WTC11 (cell line): ENCODE measurements around the gene ACVR2B. TPM values are rescaled to one million over a fixed set of nuclear protein-coding genes. Genes with fewer than 3 reads are reported as not detected.

ENCODE experiments used
- ATAC-seq: fragments of 200-7000 bp; cut with Tn5 transposase; 2 replicates; pipeline ENCODE4 v1.10.0; 2021; ENCODE audit warnings: mild to moderate bottlenecking, moderate library complexity
- CTCF ChIA-PET: fragments of 300-600 bp; sonication (Branson Sonifier 250); formaldehyde crosslinking; loops from one replicate; lab custom pipeline; 2021; ENCODE audit warnings: antibody characterized with exemption; lab: Charles Lee
- POLR2A ChIA-PET: fragments of 350-600 bp; sonication (Branson Sonifier 250); formaldehyde crosslinking; loops from one replicate; lab custom pipeline; 2021; ENCODE audit warnings: antibody characterized with exemption; lab: Charles Lee
- DNase-seq: peaks from one replicate; pipeline ENCODE4 v3.0.0; 2021; ENCODE audit warnings: low spot score
- H3K27ac Mint-ChIP-seq: 2 replicates; pipeline ENCODE4 v1.8.0; 2021; ENCODE audit warnings: mixed read lengths
- H3K27me3 Mint-ChIP-seq: 2 replicates; pipeline ENCODE4 v1.8.0; 2021; ENCODE audit warnings: low read depth, mild to moderate bottlenecking, moderate library complexity, mixed read lengths
- H3K36me3 Mint-ChIP-seq: 2 replicates; pipeline ENCODE4 v1.8.0; 2021; ENCODE audit warnings: mixed read lengths
- H3K4me1 Mint-ChIP-seq: 2 replicates; pipeline ENCODE4 v1.8.0; 2022; ENCODE audit warnings: mixed read lengths
- H3K4me3 Mint-ChIP-seq: 2 replicates; pipeline ENCODE4 v1.8.0; 2021; ENCODE audit warnings: mild to moderate bottlenecking, moderate library complexity, mixed read lengths
- H3K9me3 Mint-ChIP-seq: 2 replicates; pipeline ENCODE4 v1.8.0; 2021; ENCODE audit warnings: mixed read lengths
- AFF4 ChIP-seq: sonication (generic); formaldehyde crosslinking; IDR thresholded peaks from 2 replicates; pipeline ENCODE4 v1.8.1; 2023; ENCODE audit warnings: mild to moderate bottlenecking, missing genetic modification reagents, borderline replicate concordance
- AR ChIP-seq: fragments of 250-450 bp; sonication (Bioruptor Pico); IDR thresholded peaks from 2 replicates; pipeline ENCODE4 v1.9.0; 2021; ENCODE audit warnings: mild to moderate bottlenecking
- ERG ChIP-seq: fragments of 250-450 bp; sonication (Bioruptor Pico); IDR thresholded peaks from 2 replicates; pipeline ENCODE4 v1.8.0; 2021; ENCODE audit warnings: mild to moderate bottlenecking
- HMGXB4 ChIP-seq: sonication (generic); formaldehyde crosslinking; IDR thresholded peaks from 2 replicates; pipeline ENCODE4 v1.8.1; 2023; ENCODE audit warnings: mild to moderate bottlenecking, moderate library complexity, missing genetic modification reagents
- OVOL2 ChIP-seq: fragments of 250-450 bp; sonication (Bioruptor Pico); IDR thresholded peaks from 2 replicates; pipeline ENCODE4 v1.9.0; 2021; ENCODE audit warnings: mild to moderate bottlenecking, borderline replicate concordance
- PRDM15 ChIP-seq: sonication (generic); formaldehyde crosslinking; IDR thresholded peaks from 2 replicates; pipeline ENCODE4 v1.8.0; 2022; ENCODE audit warnings: missing genetic modification reagents
- STAT6 ChIP-seq: sonication (generic); formaldehyde crosslinking; conservative IDR thresholded peaks from 2 replicates; pipeline ENCODE4 v1.8.1; 2023; ENCODE audit warnings: mild to moderate bottlenecking, low read depth, missing genetic modification reagents, moderate library complexity
- TEAD1 ChIP-seq: sonication (generic); formaldehyde crosslinking; IDR thresholded peaks from 2 replicates; pipeline ENCODE4 v1.8.0; 2022; ENCODE audit warnings: mild to moderate bottlenecking, missing genetic modification reagents
- USF2 ChIP-seq: sonication (generic); formaldehyde crosslinking; IDR thresholded peaks from 2 replicates; pipeline ENCODE4 v1.8.1; 2023; ENCODE audit warnings: mild to moderate bottlenecking, missing genetic modification reagents, moderate library complexity
- ZNF138 ChIP-seq: sonication (generic); formaldehyde crosslinking; conservative IDR thresholded peaks from 2 replicates; pipeline ENCODE4 v1.8.1; 2022; ENCODE audit warnings: mild to moderate bottlenecking, moderate library complexity, missing genetic modification reagents
- ZNF219 ChIP-seq: sonication (generic); formaldehyde crosslinking; IDR thresholded peaks from 2 replicates; pipeline ENCODE4 v1.8.0; 2023; ENCODE audit warnings: missing genetic modification reagents, mild to moderate bottlenecking, borderline replicate concordance
- ZNF317 ChIP-seq: sonication (generic); formaldehyde crosslinking; IDR thresholded peaks from 2 replicates; pipeline ENCODE4 v1.8.1; 2023; ENCODE audit warnings: low read depth, mild to moderate bottlenecking, moderate library complexity, missing genetic modification reagents, borderline replicate concordance
- ZNF425 ChIP-seq: fragments of 250-450 bp; sonication (Bioruptor Pico); conservative IDR thresholded peaks from 2 replicates; pipeline ENCODE4 v1.9.0; 2021; ENCODE audit warnings: mild to moderate bottlenecking
- total RNA-seq: library from RNA; stranded (reverse); gene quantifications from 3 replicates; pipeline ENCODE4 v1.2.3, GENCODE V29; 2021

The ACVR2B gene
- total RNA-seq, 1 experiment from 2014 or later: 104 TPM

- CTCF ChIA-PET: interaction anchor here (3.1 kb wide), 1 partner anchor 12 kb away, joined by 10 read pairs; no protein-coding TSS in a partner anchor
- no peak overlapping the region for H3K27ac Mint-ChIP-seq
- ATAC-seq (no peak), DNase-seq (no peak)
- no peaks in the 10 kb centered on the region for H3K27me3 Mint-ChIP-seq
- H3K36me3 Mint-ChIP-seq: peaks cover 25% of the 10 kb centered on the region
- no peaks in the 10 kb centered on the region for H3K4me1 Mint-ChIP-seq
- no peak overlapping the region for H3K4me3 Mint-ChIP-seq
- H3K9me3 Mint-ChIP-seq: no peaks in the 10 kb centered on the region
- POLR2A ChIA-PET: interaction anchor here (0.6 kb wide), 1 partner anchor 269 kb away, joined by 4 read pairs; no protein-coding TSS in a partner anchor
- no peak for TF ChIP-seq ZNF138 (CRISPR knock-in tag)
- TF ChIP-seq OVOL2 (CRISPR knock-in tag): no peak
- TF ChIP-seq USF2 (CRISPR knock-in tag): no peak
- no peak for TF ChIP-seq HMGXB4 (CRISPR knock-in tag)
- TF ChIP-seq PRDM15 (CRISPR knock-in tag): no peak
- no peak for TF ChIP-seq ERG (CRISPR knock-in tag)
- no peak for TF ChIP-seq TEAD1
- TF ChIP-seq ZNF425 (CRISPR knock-in tag): no peak
- TF ChIP-seq ZNF317 (CRISPR knock-in tag): no peak
- TF ChIP-seq ZNF219 (CRISPR knock-in tag): no peak
- TF ChIP-seq STAT6: no peak
- TF ChIP-seq AFF4: no peak
- TF ChIP-seq AR (CRISPR knock-in tag): no peak
Measured at GRCh38 chr3:38509732-38510131, 56.0 kb downstream of the ACVR2B start.
